ENCODE data around the gene FAM167B.
A peak's percentile ranks its signal among the peaks of the same experiment; 100 is the strongest.

The FAM167B gene

GRCh38 chr1:32199043-32199716, 47.8 kb upstream of the FAM167B start:
- DNase-seq (no peak), ATAC-seq (ENCODE audit: insufficient read depth, low read depth) (no peak)
- H4K20me1 ChIP-seq (ENCODE audit: insufficient read depth, low read length) = peaks cover 31% of the 10 kb centered on the region; the same call in 1 of the 2 replicates
- peaks cover 61% of the 10 kb centered on the region for H3K4me1 ChIP-seq (ENCODE audit: insufficient read depth, low read length)
- H3K9ac ChIP-seq (ENCODE audit: low read depth, low read length) = peak overlapping the region; percentile 60; the same call in 1 of the 2 replicates
- H3K36me3 ChIP-seq (ENCODE audit: insufficient read depth, low read length) = peaks cover 50% of the 10 kb centered on the region
- peak overlapping the region; percentile 97 for H3K4me2 ChIP-seq (ENCODE audit: insufficient read depth, low read length)
- no peak overlapping the region for H2AFZ ChIP-seq (ENCODE audit: low read depth, low read length)
- H3K4me3 ChIP-seq (ENCODE audit: low read depth in 1 of 2, low read length in 2 of 2) = 0 out of 4 replicates have a peak overlapping the region, but pooled peaks of 1 of the 2 experiments have one; percentile 68
- TF ChIP-seq CTCF (IDR thresholded peaks at IDR 0.05; ENCODE audit: borderline replicate concordance, extremely low read depth, low read length, poor library complexity, severe bottlenecking) (no peak), EZH2 (IDR thresholded peaks at IDR 0.05; ENCODE audit: borderline replicate concordance, low read depth, low read length, severe bottlenecking) (no peak)
- H3K27ac ChIP-seq (ENCODE audit: low read length) = no peak overlapping the region
- no peaks in the 10 kb centered on the region for H3K9me3 ChIP-seq (ENCODE audit: insufficient read depth, low read length, severe bottlenecking)
- H3K27me3 ChIP-seq (ENCODE audit: insufficient read depth, low read length, poor library complexity) = no peaks in the 10 kb centered on the region
- peaks cover 12% of the 10 kb centered on the region for H3K79me2 ChIP-seq (ENCODE audit: insufficient read depth, low read length)

GRCh38 chr1:32199717-32200072, 47.3 kb upstream of the FAM167B start:
- ATAC-seq (ENCODE audit: insufficient read depth, low read depth) (no peak), DNase-seq (no peak)
- peak overlapping the region in 1 of 2 experiments; percentile 68; a peak in 3 of 4 replicates for H3K4me3 ChIP-seq (ENCODE audit: low read depth in 1 of 2, low read length in 2 of 2)
- peaks cover 45% of the 10 kb centered on the region for H3K36me3 ChIP-seq (ENCODE audit: insufficient read depth, low read length)
- H4K20me1 ChIP-seq (ENCODE audit: insufficient read depth, low read length) = peaks cover 26% of the 10 kb centered on the region; the same call in 1 of the 2 replicates
- H3K9me3 ChIP-seq (ENCODE audit: insufficient read depth, low read length, severe bottlenecking) = no peaks in the 10 kb centered on the region
- peak overlapping the region; percentile 60 for H3K9ac ChIP-seq (ENCODE audit: low read depth, low read length)
- H3K27me3 ChIP-seq (ENCODE audit: insufficient read depth, low read length, poor library complexity) = no peaks in the 10 kb centered on the region
- H3K27ac ChIP-seq (ENCODE audit: low read length) = peak overlapping the region; percentile 77
- H2AFZ ChIP-seq (ENCODE audit: low read depth, low read length) = peak overlapping the region; percentile 64
- H3K79me2 ChIP-seq (ENCODE audit: insufficient read depth, low read length) = peaks cover 12% of the 10 kb centered on the region
- TF ChIP-seq CTCF (IDR thresholded peaks at IDR 0.05; ENCODE audit: borderline replicate concordance, extremely low read depth, low read length, poor library complexity, severe bottlenecking) = no peak
- no peak for TF ChIP-seq EZH2 (IDR thresholded peaks at IDR 0.05; ENCODE audit: borderline replicate concordance, low read depth, low read length, severe bottlenecking)
- peak overlapping the region; percentile 97 for H3K4me2 ChIP-seq (ENCODE audit: insufficient read depth, low read length)
- peaks cover 59% of the 10 kb centered on the region for H3K4me1 ChIP-seq (ENCODE audit: insufficient read depth, low read length)

GRCh38 chr1:32200226-32201010, 46.6 kb upstream of the FAM167B start, which contains the start of gene CCDC28B:
TSS of gene CCDC28B (plus strand) at chr1:32200595. CDS start at chr1:32201936, 1,341 bp downstream.
- H3K9me3 ChIP-seq (ENCODE audit: insufficient read depth, low read length, severe bottlenecking) = no peaks in the 10 kb centered on the region
- peak within 1 kb of the TSS; percentile 40 to 68 for H3K4me3 ChIP-seq (ENCODE audit: low read depth in 1 of 2, low read length in 2 of 2)
- DNase-seq (peak; percentile 68), ATAC-seq (ENCODE audit: insufficient read depth, low read depth) (peak; percentile 48)
- TF ChIP-seq CTCF (IDR thresholded peaks at IDR 0.05; ENCODE audit: borderline replicate concordance, extremely low read depth, low read length, poor library complexity, severe bottlenecking) (no peak), EZH2 (IDR thresholded peaks at IDR 0.05; ENCODE audit: borderline replicate concordance, low read depth, low read length, severe bottlenecking) (no peak)
- no peaks in the 10 kb centered on the region for H3K27me3 ChIP-seq (ENCODE audit: insufficient read depth, low read length, poor library complexity)
- H4K20me1 ChIP-seq (ENCODE audit: insufficient read depth, low read length) = peaks cover 22% of the 10 kb centered on the region; the same call in 1 of the 2 replicates
- peak within 1 kb of the TSS; percentile 60 for H3K9ac ChIP-seq (ENCODE audit: low read depth, low read length)
- peaks cover 59% of the 10 kb centered on the region for H3K4me1 ChIP-seq (ENCODE audit: insufficient read depth, low read length)
- H3K79me2 ChIP-seq (ENCODE audit: insufficient read depth, low read length) = peaks cover 12% of the 10 kb centered on the region
- peak within 1 kb of the TSS; percentile 88 for H2AFZ ChIP-seq (ENCODE audit: low read depth, low read length)
- H3K36me3 ChIP-seq (ENCODE audit: insufficient read depth, low read length) = peaks cover 38% of the 10 kb centered on the region
- H3K4me2 ChIP-seq (ENCODE audit: insufficient read depth, low read length) = peak within 1 kb of the TSS; percentile 97
- H3K27ac ChIP-seq (ENCODE audit: low read length) = peak within 1 kb of the TSS; percentile 77

Data from DND-41 (cell line).